ENCODE measurements around the gene ANO2. TPM values are rescaled to one million over a fixed set of nuclear protein-coding genes. Genes with fewer than 3 reads are reported as not detected.
"Not testable (repeated sequence)": the region's sequence is repeated elsewhere in the genome, so short reads cannot be mapped to it uniquely, and the experiment has no call there.

Gene ANO2
- total RNA-seq, 1 experiment from 2014 or later, result not detected

DNA sequence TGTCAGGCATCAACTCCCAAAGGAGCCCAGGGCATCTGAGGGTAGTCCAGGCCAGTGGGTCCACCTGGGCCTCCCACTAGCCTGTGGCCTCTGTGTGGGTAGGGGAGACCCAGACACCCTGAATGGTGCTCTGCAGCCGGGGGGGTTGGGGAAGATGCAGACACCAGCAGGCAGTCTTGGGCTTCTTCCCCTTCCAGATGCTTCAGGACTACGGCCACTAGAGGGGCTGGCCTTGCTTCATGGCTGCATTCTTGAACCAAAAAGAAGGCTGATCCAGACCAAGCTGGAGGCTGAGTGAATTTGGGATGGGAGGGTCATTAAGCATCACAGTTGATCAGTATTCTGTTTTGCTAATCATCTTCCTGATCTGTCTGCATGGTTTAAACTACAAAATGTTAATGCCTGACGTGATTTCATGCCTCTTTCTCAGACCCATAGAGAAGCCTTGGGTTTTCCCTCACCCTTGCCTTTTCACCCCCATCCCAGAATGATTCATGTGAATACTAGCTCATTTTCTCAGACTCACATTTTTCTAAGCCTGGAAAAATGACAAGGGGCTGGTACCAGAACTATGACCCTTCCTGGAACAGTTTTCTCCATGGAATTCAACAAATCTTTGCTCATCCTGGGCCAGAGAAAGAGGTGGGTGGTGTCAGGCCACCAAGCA is 379.0 kb downstream of the ANO2 start:
- no peak for DNase-seq (ENCODE audit: extremely low read depth, low read depth)

DNA sequence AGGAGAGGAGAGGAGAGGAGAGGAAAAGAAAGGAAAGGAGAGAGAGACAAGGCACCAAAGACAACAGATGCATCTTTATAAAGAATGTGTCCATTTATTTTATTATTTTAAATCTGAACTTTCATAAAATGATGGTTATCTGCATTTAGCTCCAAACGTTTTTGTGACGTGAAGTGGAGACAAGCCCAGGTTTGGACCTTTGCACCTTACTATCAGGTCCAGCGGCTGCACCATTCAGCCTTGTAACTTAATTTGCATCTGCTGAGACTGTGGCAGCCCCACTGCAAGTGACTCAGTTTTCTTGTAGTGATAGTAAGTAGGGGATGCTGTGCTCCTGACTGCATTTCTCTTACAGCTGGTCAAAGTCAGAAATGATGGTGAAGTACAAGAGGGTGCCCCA is 382.5 kb downstream of the ANO2 start:
- DNase-seq (ENCODE audit: extremely low read depth, low read depth), result no peak

DNA sequence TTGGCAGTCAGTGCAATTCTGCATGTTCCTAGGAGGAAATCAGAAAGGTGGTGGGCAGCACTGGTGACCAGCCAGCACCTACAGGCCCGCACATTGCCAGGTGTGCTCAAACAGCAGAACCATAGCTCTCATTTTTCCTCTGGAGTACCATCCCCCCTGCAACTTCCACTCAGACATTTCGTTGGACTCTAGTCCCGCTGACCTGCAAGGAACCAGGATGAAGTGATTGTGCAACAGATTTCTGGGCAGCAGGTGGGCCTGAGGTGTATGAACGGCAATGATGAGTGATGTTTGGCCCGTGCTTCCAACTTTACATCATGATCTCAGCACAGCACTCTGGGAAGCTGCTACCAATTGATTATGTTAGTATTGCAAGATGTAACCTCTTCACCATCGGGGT is 383.2 kb downstream of the ANO2 start:
- DNase-seq (ENCODE audit: extremely low read depth, low read depth), result no peak

DNA sequence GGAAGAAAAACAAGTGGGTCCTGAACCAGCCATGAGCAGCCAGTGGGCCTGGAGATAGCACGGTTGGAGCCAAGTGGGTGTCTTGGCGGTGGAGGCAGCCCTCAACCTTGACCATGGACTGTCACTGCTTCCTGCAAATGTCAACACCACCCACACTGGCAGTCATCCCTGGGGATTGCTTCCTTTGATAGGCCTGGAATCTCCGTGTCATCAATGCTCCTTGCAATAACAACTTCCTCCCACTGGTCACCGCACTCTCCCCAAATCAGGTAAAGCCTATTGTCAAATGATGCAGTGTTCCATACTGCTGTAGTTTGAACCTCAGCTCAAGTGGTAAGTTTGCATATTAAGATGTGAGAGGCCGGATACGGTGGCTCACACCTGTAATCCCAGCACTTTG is 384.0 kb downstream of the ANO2 start:
- DNase-seq (ENCODE audit: extremely low read depth, low read depth), result no peak

DNA sequence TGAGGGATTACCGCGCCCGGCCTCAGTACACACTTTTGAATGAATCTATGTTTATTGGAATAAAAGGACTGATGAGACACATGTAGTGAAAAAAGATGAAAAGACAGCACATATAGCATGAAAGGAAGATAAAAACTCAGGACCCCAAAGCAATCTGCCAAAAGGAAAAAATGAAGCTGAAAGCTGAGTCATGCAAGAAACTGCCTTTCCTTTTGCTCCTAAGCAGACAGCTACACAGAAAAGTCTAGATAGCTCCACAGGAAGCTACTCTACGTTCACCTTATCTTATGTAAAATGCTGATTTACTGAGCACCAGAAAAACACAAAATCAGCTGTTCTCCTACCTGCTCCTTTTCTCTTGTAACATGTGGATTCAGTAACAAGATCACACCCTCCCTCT is 384.8 kb downstream of the ANO2 start:
- no peak for DNase-seq (ENCODE audit: extremely low read depth, low read depth)

DNA sequence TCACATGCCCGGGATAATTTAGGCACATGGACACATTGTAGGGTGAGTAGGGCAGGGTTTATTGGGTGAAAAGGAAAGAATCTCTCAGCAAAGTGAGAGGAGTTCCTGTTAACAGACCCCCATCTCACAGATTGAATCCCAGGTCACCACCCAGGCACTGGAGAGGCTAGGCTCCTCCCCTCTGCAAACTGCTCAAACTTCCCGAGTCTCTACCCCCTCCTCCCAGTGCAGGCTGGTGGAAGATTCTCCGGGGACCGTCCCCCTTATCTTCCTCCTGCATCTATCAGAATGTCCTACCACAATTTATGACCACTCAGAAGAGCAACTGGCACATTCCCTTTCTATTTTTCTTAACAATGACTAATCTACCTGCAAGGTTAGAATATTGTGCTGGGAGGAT is 387.2 kb downstream of the ANO2 start:
- no peak for DNase-seq (ENCODE audit: extremely low read depth, low read depth)

DNA sequence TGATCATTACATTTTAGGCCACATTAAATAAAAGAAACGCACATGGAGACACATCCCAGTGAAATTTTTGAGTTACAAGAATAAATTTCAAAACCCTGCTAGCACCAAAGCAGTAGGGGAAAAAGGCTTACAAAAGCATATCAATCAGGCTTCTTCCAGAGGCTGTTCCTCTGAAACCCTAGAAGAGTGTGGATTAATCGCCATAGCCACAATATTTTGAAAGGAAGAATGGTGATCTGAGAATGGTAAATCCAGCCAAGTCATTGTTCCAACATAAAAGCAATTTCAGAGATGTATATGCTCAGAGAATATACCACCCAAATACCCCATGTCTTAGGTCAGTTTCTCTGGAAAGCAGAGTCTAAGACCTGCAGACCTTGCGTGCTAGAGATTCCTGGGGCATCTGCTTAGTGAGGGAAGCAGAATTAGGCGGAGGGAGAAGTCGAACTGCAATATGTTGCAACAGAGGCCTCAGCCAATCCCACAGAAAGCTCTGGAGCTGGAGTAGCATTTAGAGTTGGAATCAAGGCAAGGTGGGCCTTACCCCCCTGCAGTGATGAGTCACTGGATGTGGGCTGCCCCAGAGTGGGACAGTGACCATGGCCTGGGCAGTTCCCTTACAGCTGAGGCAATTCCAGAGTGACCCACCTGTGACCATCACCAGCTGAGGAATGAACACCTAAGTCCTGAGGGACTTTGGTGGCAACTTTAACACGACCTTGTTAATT is 387.9 kb downstream of the ANO2 start:
- no peak for DNase-seq (ENCODE audit: extremely low read depth, low read depth)

DNA sequence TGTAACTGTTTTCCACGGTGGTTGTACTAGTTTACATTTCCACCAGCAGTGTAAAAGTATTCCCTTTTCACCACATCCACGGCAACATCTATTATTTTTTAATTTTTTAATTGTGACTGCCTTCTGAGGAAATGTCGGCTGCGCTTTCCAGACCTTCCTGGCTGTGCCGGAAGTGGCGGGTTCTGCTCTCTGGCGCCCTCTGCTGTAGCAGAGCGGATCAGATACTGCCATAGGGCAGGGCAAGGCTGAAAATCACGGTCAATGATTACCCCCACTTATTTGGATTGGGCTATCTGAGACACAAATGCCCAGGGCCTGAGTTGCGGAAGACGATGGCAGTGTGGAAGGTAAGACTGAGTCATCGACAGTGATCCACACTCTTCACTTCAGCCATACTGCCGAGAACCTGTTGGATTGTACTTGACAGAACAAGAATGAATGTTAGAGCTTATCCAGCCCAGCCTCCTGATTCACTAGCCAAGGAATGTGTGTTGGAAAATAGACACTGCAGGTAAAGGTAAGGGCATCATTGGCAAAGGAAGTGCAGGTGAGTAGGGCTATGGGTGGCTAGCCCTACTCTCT is 388.9 kb downstream of the ANO2 start:
- DNase-seq (ENCODE audit: extremely low read depth, low read depth), result no peak

DNA sequence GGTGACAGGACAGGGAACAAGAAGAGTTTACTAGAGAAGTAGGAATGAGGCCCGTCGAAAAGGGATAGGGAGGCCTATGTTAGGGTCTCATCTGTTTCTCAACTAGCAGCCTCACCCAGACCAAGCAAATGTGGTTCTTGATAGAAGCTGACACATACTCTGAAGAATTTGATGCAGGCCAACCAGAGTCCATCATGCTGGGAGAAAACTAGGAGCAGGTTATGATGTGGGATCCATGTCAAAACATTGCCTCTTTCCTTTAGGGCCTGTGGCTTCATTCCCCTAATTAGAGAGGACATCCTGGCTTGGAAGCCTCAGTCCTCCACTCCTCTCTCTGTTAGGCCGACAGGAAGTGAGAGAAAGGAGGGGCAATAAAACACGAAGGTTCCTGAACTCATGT is 390.3 kb downstream of the ANO2 start:
- DNase-seq (ENCODE audit: extremely low read depth, low read depth), result no peak

DNA sequence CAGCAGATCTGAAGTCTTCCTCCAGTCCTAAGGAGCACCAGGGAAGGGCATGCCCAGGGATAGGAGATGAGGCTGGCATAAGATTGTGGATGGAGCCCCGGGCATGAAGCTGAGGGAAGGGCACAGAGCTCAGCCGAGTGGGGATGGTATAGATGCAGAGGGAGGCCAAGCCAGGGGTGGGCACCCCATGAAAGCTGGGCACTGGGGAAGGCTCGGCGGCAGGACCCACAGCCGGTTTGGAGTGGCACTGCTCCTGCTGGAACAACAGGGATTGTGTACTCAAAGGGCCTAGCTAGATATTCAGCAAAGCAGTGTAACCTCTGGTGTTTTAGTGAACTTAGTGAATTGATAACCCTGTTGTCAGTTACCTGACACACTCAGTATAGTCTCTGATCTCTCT is 396.0 kb downstream of the ANO2 start:
- DNase-seq (ENCODE audit: extremely low read depth, low read depth), result no peak

DNA sequence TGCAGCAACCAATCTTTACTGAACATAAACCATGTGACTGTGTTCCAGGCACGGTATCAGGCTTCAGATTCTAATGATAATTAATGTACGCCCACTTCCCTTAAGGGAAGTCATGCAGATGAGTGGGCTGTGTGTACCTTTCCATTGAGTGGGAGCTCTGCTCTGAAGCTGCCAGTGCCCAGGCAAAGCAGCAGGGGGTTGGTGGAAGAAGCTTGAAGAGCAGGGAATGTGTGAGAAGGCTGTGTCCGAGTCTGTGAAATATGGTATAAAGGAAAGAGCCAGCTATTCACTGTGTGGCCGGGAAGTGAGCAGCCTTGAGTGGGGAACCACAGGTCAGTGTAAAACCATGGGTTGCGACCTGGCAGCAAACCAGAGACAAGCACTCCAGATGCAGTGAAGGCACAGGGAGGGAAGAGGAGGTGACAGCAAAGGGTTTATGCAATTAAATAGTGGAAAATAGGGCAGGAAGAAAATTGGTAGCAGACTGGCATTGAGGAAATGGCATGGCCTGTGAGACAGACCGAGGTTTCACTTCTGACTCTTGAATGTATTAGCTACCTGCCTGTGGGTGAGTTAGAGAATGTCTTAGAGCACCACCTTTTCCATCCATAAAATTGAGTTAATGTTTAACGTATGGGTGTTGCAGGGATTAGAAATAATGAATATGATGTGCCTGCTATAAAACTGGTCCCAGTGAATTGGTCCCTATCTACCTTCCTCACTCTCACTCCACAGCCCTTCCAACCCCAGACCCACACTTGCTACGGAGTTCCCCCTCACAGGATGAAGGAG is 396.7 kb downstream of the ANO2 start:
- DNase-seq (ENCODE audit: extremely low read depth, low read depth), result no peak

DNA sequence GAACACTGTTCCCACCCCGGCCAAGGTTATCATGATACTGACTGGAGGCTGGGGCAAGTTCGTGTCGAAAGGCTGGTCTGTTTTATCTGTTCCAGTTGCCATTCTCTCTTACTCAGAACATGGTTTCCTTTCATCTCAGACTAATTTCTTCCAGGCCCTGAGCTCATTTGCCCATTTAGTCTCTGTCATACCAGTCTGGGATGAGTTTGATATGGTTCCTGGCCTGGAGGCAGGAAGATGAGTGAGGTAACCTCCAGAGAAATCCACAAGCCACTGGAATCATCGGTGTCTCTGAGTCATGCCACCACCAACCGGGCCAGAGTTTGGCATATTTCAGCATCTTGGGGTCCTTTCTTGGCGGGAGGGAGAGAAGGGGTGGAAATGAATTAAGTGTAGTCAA is 398.4 kb downstream of the ANO2 start:
- no peak for DNase-seq (ENCODE audit: extremely low read depth, low read depth)

DNA sequence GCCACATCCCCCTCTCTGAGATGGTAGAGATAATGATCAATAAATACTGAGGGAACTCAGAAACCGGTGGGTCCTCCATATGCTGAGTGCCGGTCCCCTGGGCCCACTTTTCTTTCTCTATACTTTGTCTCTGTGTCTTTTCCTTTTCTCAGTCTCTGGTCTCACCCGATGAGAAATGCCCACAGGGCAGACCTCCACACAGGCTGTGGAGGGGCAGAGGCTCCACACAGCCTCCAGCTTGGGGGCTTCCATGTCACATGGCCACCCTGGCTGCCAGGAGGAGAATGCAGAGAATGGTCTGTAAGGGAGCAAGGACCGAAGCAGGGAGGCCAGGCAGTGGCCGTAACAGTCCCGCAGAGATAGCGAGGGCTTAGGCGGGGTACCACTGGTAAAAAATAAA is 407.3 kb downstream of the ANO2 start:
- no peak for DNase-seq (ENCODE audit: extremely low read depth, low read depth)

DNA sequence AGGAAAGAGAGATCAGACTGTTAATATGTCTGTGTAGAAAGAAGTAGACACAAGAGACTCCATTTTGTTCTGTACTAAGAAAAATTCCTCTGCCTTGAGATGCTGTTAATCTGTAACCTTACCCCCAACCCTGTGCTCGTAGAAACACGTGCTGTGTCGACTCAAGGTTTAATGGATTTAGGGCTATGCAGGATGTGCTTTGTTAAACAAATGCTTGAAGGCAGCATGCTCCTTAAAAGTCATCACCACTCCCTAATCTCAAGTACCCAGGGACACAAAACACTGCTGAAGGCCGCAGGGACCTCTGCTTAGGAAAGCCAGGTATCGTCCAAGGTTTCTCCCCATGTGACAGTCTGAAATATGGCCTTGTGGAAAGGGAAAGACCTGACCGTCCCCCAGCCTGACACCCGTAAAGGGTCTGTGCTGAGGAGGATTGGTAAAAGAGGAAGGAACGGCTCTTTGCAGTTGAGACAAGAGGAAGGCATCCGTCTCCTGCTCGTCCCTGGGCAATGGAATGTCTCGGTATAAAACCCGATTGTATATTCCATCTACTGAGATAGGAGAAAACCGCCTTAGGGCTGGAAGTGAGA is 407.9 kb downstream of the ANO2 start:
- DNase-seq (ENCODE audit: extremely low read depth, low read depth), result not testable (repeated sequence)

DNA sequence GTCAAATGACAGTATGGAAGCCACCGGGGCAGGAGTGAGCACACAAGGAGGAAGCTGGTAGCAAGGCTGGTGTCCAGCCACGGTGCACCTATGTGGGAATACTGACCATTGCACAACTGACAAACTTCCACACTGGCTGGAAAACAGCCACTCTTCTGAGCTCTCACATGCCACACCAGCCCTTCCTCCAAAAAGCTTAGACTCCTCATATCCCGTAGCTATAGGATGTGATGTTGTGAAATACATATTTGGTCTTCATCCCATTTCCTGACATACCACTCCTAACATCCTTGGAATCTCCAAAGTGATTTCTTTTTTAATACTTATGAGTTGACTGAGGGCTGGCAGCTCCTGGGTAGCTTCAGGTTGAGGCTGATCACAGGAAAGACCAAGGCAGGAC is 409.5 kb downstream of the ANO2 start:
- no peak for DNase-seq (ENCODE audit: extremely low read depth, low read depth)

DNA sequence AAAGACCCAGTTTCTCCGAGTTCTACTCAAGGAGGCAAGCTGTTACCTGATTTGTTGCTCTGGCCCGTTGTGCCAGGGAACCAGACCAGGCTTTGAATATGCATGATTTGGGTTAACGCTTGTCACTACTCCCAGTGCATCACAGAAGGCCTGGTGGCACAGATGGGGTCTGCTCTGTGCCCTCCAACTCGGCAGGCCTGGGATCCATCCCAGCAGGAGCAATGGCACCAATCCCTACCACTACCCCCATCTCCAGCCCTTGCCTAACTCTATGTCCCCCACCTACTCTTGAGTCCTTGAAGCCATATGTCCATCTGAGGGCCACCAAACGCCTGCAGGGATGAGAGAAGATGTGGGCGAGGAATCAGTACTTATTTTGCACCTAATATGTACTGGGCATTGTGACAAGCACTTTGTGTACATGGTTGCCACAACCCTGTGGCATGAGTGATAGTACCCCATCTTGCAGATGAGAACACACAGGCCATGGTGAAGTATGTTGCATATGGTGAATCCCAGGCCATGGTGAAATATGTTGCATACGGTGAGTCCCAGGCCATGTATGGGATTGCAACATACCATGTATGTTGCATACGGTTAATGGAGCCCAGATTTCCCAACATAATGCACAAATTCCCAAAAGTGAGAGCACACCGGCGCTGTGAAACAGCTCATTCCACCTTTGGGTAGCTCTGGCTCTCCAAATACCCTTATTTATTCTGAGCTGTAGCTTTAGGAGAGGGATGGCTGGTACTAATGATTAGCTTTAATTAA is 410.4 kb downstream of the ANO2 start:
- no peak for DNase-seq (ENCODE audit: extremely low read depth, low read depth)

DNA sequence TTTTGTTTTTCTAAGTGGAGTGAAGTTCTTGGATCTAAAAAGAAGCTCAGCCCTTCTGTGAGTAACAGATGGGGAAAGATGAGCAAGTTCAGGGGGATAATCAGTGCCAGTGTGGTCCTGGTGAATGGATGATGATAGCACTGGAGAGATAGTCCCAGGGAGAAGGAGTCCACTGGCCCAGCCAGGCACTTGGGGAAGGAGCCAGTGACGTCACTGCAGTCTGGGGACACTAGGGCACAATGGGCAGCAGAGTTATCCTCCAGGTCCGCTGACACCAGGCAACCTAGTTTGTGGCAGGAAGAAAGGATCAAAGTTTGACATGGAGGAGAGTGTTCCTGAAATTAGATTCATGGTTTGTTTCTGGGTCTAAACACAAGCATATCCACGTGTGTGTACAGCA is 411.7 kb downstream of the ANO2 start:
- no peak for DNase-seq (ENCODE audit: extremely low read depth, low read depth)

DNA sequence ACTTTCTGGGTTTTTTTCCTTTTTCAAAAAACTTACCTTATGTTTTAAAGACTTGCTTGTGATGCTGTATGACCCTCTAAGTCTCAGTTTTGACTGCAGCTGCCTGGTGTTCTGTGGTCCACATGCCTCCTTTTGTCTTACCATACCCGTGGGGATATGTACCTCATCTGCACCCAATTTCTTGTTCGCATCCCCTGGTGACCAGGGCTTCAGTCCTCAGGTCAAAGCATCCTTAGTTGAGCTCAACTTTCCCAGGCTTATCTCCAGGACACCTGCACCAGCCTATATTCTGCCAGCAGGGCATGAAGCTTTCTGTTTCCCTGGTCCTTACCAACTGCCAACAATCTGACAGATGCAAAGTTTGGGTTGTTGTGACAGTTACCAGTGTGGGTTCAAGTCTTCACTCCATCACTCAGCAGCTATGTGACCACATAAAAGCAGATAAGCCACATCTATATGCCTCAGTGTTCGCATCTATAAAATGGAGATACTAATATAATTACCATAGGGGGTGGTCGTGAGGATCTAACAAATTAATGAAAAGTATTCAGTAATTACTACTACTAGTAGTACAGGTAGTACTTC is 419.2 kb downstream of the ANO2 start:
- DNase-seq (ENCODE audit: extremely low read depth, low read depth), result no peak

DNA sequence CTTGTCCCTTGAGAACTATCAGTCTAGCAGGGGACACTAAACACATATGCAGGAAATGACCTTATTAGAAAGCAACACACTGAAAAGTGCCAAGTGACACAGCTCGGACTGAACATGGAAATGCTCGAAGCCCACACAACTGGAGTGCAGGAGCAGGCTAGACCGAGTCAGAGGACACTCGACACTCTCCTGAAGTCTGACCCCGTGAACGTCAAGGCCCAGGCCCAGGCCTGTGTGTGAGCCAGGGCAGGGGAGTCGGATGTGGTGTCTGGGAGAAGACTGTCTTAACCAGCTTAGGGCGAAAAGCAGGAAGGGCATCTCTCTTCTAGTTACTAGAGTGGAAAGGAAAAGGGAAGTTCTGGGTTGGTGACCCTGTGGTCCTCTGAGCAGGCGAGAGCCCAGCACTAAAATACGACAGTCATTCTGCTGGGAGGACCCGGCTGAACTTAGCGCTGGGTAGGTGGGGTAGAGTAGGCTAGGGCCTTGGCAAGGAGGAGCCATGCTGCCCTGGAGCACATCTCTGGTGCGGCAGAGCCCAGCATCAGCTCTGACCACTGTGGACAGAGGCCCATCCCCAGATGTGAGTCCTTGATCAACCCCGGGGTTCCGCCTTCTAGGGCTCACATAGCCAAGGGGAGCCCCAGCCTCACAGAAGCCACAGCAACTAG is 420.2 kb downstream of the ANO2 start:
- DNase-seq (ENCODE audit: extremely low read depth, low read depth), result no peak

All from NCI-H460 (cell line).